Measurements from ENCODE around the gene PPARD.

DNA sequence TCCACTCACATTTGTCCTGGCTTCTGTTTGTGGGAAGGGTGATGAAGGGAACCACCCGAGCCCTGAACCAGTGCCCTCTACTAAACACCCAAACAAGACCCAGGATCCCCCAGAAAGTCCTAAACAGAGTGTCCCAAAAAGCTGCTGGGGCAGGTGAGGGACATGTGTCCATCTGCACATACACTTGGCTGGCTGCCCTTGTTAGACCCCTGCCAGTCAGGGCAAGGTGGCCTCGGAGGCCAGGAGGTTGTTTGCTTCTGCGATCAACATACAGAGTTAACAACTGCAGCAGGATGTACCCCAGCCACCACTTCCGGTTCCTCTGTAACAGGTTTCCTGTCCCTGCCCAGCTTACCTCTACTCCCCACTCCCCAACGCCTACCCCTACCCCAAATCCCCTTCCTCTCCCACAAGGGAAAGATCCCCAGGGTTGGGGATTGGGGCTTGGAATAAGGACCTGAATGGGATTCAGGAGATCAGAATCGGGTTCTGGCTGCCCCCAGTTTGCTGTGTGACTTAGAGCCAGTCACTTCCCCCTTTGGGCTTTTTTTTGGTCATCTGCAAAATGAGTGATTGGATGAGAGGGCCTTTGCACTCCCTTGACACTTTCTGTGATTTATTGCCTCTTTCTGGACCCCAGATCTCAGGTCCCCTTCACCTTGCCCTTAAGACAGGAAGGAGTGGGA is 30.8 kb upstream of the PPARD start:
- TF ChIP-seq EZH2phosphoT487 (IDR thresholded peaks at IDR 0.05; ENCODE audit: insufficient read depth, low read depth) (no peak), EZH2 (IDR thresholded peaks at IDR 0.05; ENCODE audit: insufficient read depth, poor library complexity, severe bottlenecking) (no peak)
